ENCODE measurements around the gene SLC44A3. TPM values are rescaled to one million over a fixed set of nuclear protein-coding genes. Genes with fewer than 3 reads are reported as not detected.

The SLC44A3 gene
- total and polyA plus RNA-seq, 12 donors, result 1.2 to 9.4 (median 4.8) TPM

DNA sequence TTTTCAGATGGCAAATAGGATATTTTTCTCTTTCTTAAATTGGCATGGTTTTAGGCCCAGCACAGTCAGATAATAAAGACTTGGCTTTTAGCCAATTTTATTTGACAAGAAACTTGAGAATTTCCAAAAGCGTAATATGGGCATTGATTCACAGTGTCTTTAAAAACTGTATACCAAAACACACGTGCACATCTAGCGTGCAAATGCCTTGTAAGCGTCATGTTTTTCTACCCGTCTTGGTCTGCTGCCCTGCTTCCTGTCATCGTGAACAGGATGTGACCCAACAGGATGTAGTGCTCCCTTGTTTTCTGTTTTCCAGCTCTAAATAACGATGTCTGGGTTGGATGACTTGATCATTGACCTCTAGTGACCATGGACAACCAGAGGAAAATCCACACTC, 24.7 kb upstream of the SLC44A3 start:
- H3K27me3 ChIP-seq, result no peaks in the 10 kb centered on the region
- ATAC-seq (peak in 1 of 8 donors; percentile 37), DNase-seq (no peak)
- H3K27ac ChIP-seq, result peak overlapping the region in 2 of 10 donors; percentile 18 to 33
- TF ChIP-seq, protein P1, sequence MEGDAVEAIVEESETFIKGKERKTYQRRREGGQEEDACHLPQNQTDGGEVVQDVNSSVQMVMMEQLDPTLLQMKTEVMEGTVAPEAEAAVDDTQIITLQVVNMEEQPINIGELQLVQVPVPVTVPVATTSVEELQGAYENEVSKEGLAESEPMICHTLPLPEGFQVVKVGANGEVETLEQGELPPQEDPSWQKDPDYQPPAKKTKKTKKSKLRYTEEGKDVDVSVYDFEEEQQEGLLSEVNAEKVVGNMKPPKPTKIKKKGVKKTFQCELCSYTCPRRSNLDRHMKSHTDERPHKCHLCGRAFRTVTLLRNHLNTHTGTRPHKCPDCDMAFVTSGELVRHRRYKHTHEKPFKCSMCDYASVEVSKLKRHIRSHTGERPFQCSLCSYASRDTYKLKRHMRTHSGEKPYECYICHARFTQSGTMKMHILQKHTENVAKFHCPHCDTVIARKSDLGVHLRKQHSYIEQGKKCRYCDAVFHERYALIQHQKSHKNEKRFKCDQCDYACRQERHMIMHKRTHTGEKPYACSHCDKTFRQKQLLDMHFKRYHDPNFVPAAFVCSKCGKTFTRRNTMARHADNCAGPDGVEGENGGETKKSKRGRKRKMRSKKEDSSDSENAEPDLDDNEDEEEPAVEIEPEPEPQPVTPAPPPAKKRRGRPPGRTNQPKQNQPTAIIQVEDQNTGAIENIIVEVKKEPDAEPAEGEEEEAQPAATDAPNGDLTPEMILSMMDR (IDR thresholded peaks at IDR 0.05), result no peak
- H3K4me3 ChIP-seq, result no peak overlapping the region
- no peaks in the 10 kb centered on the region for H3K9me3 ChIP-seq
- WGBS, 2 donors, result 58 to 79% methylated on average over 7 of the region's 7 CpGs
- intact Hi-C loops (cut with DNase I), result loop anchor here in 5 of 10 donors (5.0 to 10.0 kb wide), 5 partner anchors 38 to 141 kb away; no protein-coding TSS in a partner anchor
- H3K36me3 ChIP-seq, result no peaks in the 10 kb centered on the region
- peaks cover 0 to 53% (median 21%) of the 10 kb centered on the region in 9 donors for H3K4me1 ChIP-seq

DNA sequence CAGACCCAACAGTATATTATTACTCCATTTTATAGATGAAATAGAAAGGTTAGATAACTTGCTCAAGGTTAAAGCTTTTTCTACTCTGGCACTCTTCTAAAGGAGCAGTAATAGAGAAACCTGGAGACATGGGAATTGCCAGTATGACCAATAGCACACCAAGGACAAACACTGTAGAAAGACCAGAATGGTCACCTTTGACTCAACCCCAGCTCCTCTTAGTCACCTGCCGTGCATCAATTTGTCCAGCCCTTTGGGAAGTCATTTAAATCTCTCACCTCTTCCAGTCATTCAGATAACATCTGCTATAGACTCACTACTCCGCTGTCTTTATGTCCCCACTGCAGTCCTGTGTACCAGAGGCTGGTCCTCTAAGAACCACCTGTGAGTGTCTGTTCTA, 23.9 kb upstream of the SLC44A3 start:
- Histone ChIP-seq H3K4me3 (no peak overlapping the region), H3K4me1 (peaks cover 0 to 54% (median 22%) of the 10 kb centered on the region in 9 donors), H3K27ac (peak overlapping the region in 1 of 10 donors; percentile 33), H3K9me3 (no peaks in the 10 kb centered on the region), H3K27me3 (no peaks in the 10 kb centered on the region), H3K36me3 (no peaks in the 10 kb centered on the region)
- no peak for ATAC-seq
- no peak for DNase-seq
- WGBS, 2 donors, result 98 to 99% methylated on average over 2 of the region's 2 CpGs
- TF ChIP-seq, protein P1 (IDR thresholded peaks at IDR 0.05), result no peak
- intact Hi-C loops (cut with DNase I), result loop anchor here in 5 of 10 donors (5.0 to 10.0 kb wide), 5 partner anchors 39 to 141 kb away; no protein-coding TSS in a partner anchor

DNA sequence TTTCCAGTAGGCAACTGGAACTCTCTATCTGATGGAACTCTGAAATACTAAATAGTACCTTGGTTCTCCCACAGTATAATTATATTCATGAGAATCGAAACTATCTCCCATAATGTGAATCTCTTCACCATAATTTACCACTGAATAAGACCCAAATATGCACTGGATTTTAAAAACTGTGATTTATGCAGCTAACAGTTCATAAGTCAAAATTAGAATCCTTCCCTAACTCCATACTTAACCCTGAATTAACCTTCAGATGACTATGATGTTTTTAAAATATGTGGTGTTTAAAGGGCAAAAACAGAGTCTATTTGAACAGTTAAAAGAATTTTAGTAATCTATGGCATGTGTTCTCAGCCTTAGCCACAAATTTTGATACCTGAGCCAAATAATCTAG, 22.9 kb upstream of the SLC44A3 start:
- no peak for ATAC-seq
- Histone ChIP-seq H3K4me3 (no peak overlapping the region), H3K9me3 (no peaks in the 10 kb centered on the region), H3K4me1 (peaks cover 1 to 59% (median 27%) of the 10 kb centered on the region in 9 donors), H3K36me3 (no peaks in the 10 kb centered on the region), H3K27ac (no peak overlapping the region), H3K27me3 (no peaks in the 10 kb centered on the region)
- intact Hi-C loops (cut with DNase I), result loop anchor here in 5 of 10 donors (5.0 to 10.0 kb wide), 5 partner anchors 40 to 142 kb away; no protein-coding TSS in a partner anchor
- DNase-seq, result no peak
- TF ChIP-seq, protein P1 (IDR thresholded peaks at IDR 0.05), result no peak
- 83 to 94% methylated on average over 1 of the region's 1 CpG for WGBS, 2 donors

DNA sequence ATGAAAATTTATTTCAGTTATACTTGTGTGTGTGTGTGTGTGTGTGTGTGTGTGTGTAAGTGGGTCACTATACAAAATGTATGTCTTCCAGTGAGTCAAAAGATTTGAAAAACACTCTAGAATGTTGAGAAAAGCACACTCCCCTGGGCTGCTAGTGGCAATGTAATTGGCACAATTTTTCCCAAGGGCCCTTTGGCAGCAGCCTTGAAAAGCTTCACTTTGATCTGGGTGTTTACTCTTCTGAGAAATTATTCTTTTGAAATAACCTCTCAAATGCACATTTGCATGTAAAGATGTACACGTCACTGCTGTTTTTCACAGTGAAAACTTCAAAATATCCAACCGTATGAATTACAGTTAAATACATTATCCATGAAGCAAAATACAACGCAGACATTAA, 22.1 kb upstream of the SLC44A3 start:
- Histone ChIP-seq H3K27me3 (no peaks in the 10 kb centered on the region), H3K4me3 (no peak overlapping the region), H3K27ac (peak overlapping the region in 1 of 10 donors; percentile 61), H3K4me1 (peaks cover 3 to 54% (median 28%) of the 10 kb centered on the region in 9 donors), H3K9me3 (no peaks in the 10 kb centered on the region), H3K36me3 (no peaks in the 10 kb centered on the region)
- TF ChIP-seq, protein P1 (IDR thresholded peaks at IDR 0.05), result no peak
- DNase-seq, result no peak
- 90 to 95% methylated on average over 3 of the region's 3 CpGs for WGBS, 2 donors
- no peak for ATAC-seq
- intact Hi-C loops (cut with DNase I), result loop anchor here in 5 of 10 donors (5.0 to 10.0 kb wide), 5 partner anchors 41 to 143 kb away; no protein-coding TSS in a partner anchor
